Sigmoid colon (tissue), 7 donors: ENCODE data around the gene KCTD16. TPM values are rescaled to one million over a fixed set of nuclear protein-coding genes. Genes with fewer than 3 reads are reported as not detected.

Experiments used
- DNase-seq: peaks from one replicate; pipeline ENCODE4 v3.0.0-alpha.2; 2019
- H3K27ac ChIP-seq, 4 donors: fragments of 200-600 bp; sonication (generic); one replicate each; pipeline ENCODE4 v1.5.1; 2016 to 2019; ENCODE audit warnings: mild to moderate bottlenecking in 1 of 4
- H3K27me3 ChIP-seq, 3 donors: fragments of 200-600 bp; sonication (generic); one replicate each; pipeline ENCODE4 v1.5.1; 2019; ENCODE audit warnings: mild to moderate bottlenecking in 1 of 3
- H3K36me3 ChIP-seq, 4 donors: fragments of 200-600 bp; sonication (generic); one replicate each; pipeline ENCODE4 v1.5.1; 2016 to 2019
- H3K4me1 ChIP-seq, 4 donors: fragments of 200-600 bp; sonication (generic); one replicate each; pipeline ENCODE4 v1.5.1; 2017 to 2019
- H3K4me3 ChIP-seq, 4 donors: fragments of 200-600 bp; sonication (generic); one replicate each; pipeline ENCODE4 v1.5.1; 2017 to 2019; ENCODE audit warnings: mild to moderate bottlenecking in 2 of 4, moderate library complexity in 1 of 4
- H3K9me3 ChIP-seq, 4 donors: fragments of 200-600 bp in 3 of 4; sonication (generic) in 3 of 4; one replicate each; pipeline versions ENCODE4 v1.5.1 to v1.6.1; 2013 to 2019
- CTCF ChIP-seq, 4 experiments: fragments of 450-650 bp in 3 of 4; fragments of 200-600 bp in 1 of 4; IDR thresholded peaks; one replicate each; pipeline ENCODE4 v1.5.1; 2016 to 2019; ENCODE audit warnings: antibody characterized with exemption in 4 of 4, mild to moderate bottlenecking in 3 of 4, moderate library complexity in 2 of 4
- EP300 ChIP-seq, 4 donors: sonication (generic); formaldehyde crosslinking; IDR thresholded peaks; one replicate each; pipeline ENCODE4 v1.6.1; 2017; ENCODE audit warnings: antibody characterized with exemption in 4 of 4
- POLR2A ChIP-seq, 2 donors: fragments of 450-650 bp; IDR thresholded peaks; one replicate each; pipeline ENCODE4 v1.6.1; 2016; ENCODE audit warnings: antibody characterized with exemption in 2 of 2, mild to moderate bottlenecking in 2 of 2, moderate library complexity in 2 of 2
- POLR2AphosphoS5 ChIP-seq, 4 donors: sonication (generic); formaldehyde crosslinking; IDR thresholded peaks; one replicate each; pipeline ENCODE4 v1.6.1; 2017; ENCODE audit warnings: antibody characterized with exemption in 4 of 4
- WGBS, 2 donors: extraction: QIAGEN DNeasy Blood & Tissue Kit; methylation state at CpG; one replicate each; pipeline ENCODE4 v1.1.7; 2013; 5-methylcytosine and 5-hydroxymethylcytosine counted together
- intact Hi-C: fragments of 100-400 bp; cut with DNase I; formaldehyde crosslinking; loops from one replicate; pipeline ENCODE4 v1.15.1; 2023
- polyA plus RNA-seq, 3 donors: library from polyadenylated mRNA; stranded (reverse); fragments of 200-250 nt; gene quantifications; one replicate each; pipeline ENCODE4 v1.2.3, GENCODE V29; 2013
- total RNA-seq, 4 donors: library from RNA; depleted of rRNA; stranded (reverse); fragments of >200 nt; gene quantifications; one replicate each; pipeline ENCODE4 v1.1.0, GENCODE V29; 2016
- donor health status: healthy with polysubstance abuse.
- donor health status: Bipolar disorder and iron deficiency.
- donor health status: healthy.

The KCTD16 gene
- total and polyA plus RNA-seq, 7 donors = under 0.01 to 0.71 (median 0.16) TPM; not detected in 2

DNA sequence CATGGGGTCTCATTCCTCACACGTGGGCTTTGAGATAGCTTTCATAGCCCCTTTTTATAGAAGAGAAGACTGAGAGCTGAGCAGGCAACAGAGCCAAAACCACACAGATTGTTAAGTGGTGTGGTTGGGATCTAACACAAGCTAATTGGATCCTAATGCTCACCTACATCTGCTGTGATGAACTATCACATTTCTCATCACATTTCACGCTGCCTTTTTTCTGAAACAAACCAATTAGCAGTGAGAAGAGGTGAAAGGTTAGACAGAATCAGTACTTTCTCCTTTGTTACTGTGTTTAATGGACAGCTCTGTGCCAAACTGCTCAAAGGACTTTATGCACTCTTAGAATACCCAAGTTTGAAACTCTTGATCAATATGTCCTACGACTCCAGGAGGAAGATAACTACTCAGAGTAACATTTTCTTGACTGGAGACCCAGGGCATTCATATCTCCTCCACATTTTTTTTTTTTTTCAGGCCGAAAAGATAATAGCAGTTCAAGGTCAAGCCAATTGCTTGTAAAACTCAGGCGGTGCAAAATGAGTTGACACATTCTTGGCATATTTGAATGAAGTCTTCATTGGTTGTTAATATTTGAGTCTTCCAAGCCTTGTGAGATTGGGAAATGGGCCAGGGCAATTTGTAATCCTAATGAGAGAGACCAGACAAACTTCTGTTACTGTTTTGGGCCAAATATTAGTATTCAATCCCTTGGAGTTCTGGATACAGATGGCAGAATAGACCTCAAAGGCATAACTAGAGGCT, 138.4 kb downstream of the KCTD16 start:
- TF ChIP-seq POLR2AphosphoS5 (IDR thresholded peaks at IDR 0.05) (no peak), POLR2A (IDR thresholded peaks at IDR 0.05) (no peak), CTCF (IDR thresholded peaks at IDR 0.05) (no peak), EP300 (IDR thresholded peaks at IDR 0.05) (no peak)
- H3K4me3 ChIP-seq = no peak overlapping the region
- H3K36me3 ChIP-seq = no peaks in the 10 kb centered on the region
- no peaks in the 10 kb centered on the region for H3K9me3 ChIP-seq
- DNase-seq = no peak
- no peak overlapping the region for H3K27ac ChIP-seq
- H3K27me3 ChIP-seq = no peaks in the 10 kb centered on the region
- H3K4me1 ChIP-seq = no peaks in the 10 kb centered on the region
- WGBS, 2 donors = 57 to 64% methylated on average over 5 of the region's 5 CpGs
- intact Hi-C loops = no loop called here

GRCh38 chr5:144310621-144311020, 139.9 kb downstream of the KCTD16 start:
- Histone ChIP-seq H3K9me3 (no peaks in the 10 kb centered on the region), H3K4me3 (no peak overlapping the region), H3K36me3 (no peaks in the 10 kb centered on the region), H3K27me3 (no peaks in the 10 kb centered on the region), H3K27ac (no peak overlapping the region), H3K4me1 (no peaks in the 10 kb centered on the region)
- WGBS, 2 donors = 98 to 99% methylated on average over 2 of the region's 2 CpGs
- intact Hi-C loops = no loop called here
- no peak for DNase-seq
- TF ChIP-seq CTCF (IDR thresholded peaks at IDR 0.05) (no peak), POLR2A (IDR thresholded peaks at IDR 0.05) (no peak), EP300 (IDR thresholded peaks at IDR 0.05) (no peak), POLR2AphosphoS5 (IDR thresholded peaks at IDR 0.05) (no peak)

- Histone ChIP-seq H3K4me3 (no peak overlapping the region), H3K36me3 (no peaks in the 10 kb centered on the region), H3K27me3 (no peaks in the 10 kb centered on the region), H3K9me3 (no peaks in the 10 kb centered on the region), H3K27ac (no peak overlapping the region), H3K4me1 (no peaks in the 10 kb centered on the region)
- 14 to 55% methylated on average over 1 of the region's 1 CpG for WGBS, 2 donors
- intact Hi-C loops = no loop called here
- TF ChIP-seq CTCF (IDR thresholded peaks at IDR 0.05) = no peak
- TF ChIP-seq POLR2AphosphoS5 (IDR thresholded peaks at IDR 0.05) = no peak
- no peak for TF ChIP-seq EP300 (IDR thresholded peaks at IDR 0.05)
- TF ChIP-seq POLR2A (IDR thresholded peaks at IDR 0.05) = no peak
- no peak for DNase-seq
Measured at GRCh38 chr5:144313147-144313726, 142.6 kb downstream of the KCTD16 start.

GRCh38 chr5:144315026-144315425, 144.4 kb downstream of the KCTD16 start:
- H3K36me3 ChIP-seq = no peaks in the 10 kb centered on the region
- intact Hi-C loops = no loop called here
- 47 to 78% methylated on average over 4 of the region's 4 CpGs for WGBS, 2 donors

More at GRCh38 chr5:144315026-144315425, 144.4 kb downstream of the KCTD16 start:
- no peaks in the 10 kb centered on the region for H3K4me1 ChIP-seq
- TF ChIP-seq CTCF (IDR thresholded peaks at IDR 0.05) = no peak
- TF ChIP-seq POLR2A (IDR thresholded peaks at IDR 0.05) = no peak
- no peak for TF ChIP-seq POLR2AphosphoS5 (IDR thresholded peaks at IDR 0.05)
- no peak for TF ChIP-seq EP300 (IDR thresholded peaks at IDR 0.05)
- H3K27me3 ChIP-seq = no peaks in the 10 kb centered on the region
- no peak overlapping the region for H3K27ac ChIP-seq
- no peaks in the 10 kb centered on the region for H3K9me3 ChIP-seq
- DNase-seq = no peak
- H3K4me3 ChIP-seq = no peak overlapping the region
